Erythroblast (primary cell): ENCODE data around the gene PDZD8.

Experiments used
- GATA1 ChIP-seq: IDR thresholded peaks from 2 replicates; pipeline ENCODE4 v1.6.1; 2011; ENCODE audit warnings: low read depth, mild to moderate bottlenecking, control low read depth, low read length, moderate library complexity
- POLR2A ChIP-seq: IDR thresholded peaks from 2 replicates; pipeline ENCODE4 v1.6.1; 2011; ENCODE audit warnings: mild to moderate bottlenecking, low read length

DNA sequence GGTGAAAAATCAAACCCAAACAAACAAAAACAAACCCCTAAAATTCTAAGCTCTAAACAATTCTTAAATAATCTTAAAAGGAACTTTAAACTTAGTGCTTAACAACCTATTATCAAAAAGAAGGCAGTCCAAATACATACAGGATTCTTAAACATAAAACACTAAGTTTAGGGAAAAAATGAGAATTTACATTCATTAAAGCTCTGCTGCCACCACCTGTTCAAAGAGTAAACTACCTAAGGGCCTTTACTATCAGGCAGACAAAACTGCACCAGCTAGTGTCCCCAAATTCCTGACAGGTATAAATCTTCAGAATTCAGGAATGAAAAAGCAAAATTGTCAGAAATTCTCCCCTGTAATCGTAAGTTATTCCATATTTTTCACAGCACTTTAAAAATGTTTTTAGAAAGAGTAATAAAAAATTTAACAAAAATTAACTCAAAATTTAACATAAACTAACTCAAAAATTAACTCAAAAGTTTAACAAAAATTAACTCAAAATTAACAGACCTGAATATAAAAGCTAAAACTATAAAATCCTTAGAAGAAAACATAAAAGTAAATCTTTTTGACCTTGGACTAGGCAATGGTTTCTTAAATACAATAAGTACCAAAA is 55.1 kb downstream of the PDZD8 start:
- TF ChIP-seq POLR2A, result no peak
- TF ChIP-seq GATA1, result no peak
